ENCODE data around the gene MC5R.

- TF ChIP-seq FOXK2 (IDR thresholded peaks at IDR 0.05) (no peak), ELF4 (IDR thresholded peaks at IDR 0.05) (no peak), TARDBP (IDR thresholded peaks at IDR 0.05) (no peak), SUZ12 (IDR thresholded peaks at IDR 0.05) (no peak), HDGF (IDR thresholded peaks at IDR 0.05; ENCODE audit: borderline replicate concordance) (no peak)
Measured at GRCh38 chr18:13831864-13832508, 8.0 kb downstream of the MC5R start.

Measured in HEK293T (cell line).